ENCODE data around the gene PTCH2.

PTCH2 gene, protein sequence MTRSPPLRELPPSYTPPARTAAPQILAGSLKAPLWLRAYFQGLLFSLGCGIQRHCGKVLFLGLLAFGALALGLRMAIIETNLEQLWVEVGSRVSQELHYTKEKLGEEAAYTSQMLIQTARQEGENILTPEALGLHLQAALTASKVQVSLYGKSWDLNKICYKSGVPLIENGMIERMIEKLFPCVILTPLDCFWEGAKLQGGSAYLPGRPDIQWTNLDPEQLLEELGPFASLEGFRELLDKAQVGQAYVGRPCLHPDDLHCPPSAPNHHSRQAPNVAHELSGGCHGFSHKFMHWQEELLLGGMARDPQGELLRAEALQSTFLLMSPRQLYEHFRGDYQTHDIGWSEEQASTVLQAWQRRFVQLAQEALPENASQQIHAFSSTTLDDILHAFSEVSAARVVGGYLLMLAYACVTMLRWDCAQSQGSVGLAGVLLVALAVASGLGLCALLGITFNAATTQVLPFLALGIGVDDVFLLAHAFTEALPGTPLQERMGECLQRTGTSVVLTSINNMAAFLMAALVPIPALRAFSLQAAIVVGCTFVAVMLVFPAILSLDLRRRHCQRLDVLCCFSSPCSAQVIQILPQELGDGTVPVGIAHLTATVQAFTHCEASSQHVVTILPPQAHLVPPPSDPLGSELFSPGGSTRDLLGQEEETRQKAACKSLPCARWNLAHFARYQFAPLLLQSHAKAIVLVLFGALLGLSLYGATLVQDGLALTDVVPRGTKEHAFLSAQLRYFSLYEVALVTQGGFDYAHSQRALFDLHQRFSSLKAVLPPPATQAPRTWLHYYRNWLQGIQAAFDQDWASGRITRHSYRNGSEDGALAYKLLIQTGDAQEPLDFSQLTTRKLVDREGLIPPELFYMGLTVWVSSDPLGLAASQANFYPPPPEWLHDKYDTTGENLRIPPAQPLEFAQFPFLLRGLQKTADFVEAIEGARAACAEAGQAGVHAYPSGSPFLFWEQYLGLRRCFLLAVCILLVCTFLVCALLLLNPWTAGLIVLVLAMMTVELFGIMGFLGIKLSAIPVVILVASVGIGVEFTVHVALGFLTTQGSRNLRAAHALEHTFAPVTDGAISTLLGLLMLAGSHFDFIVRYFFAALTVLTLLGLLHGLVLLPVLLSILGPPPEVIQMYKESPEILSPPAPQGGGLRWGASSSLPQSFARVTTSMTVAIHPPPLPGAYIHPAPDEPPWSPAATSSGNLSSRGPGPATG

GRCh38 chr1:44842862-44843655, at the start of gene PTCH2:
TSS of gene PTCH2 (minus strand) at chr1:44843253. CDS start at chr1:44842932, 321 bp downstream.
- Histone ChIP-seq H3K27me3 (ENCODE audit: control insufficient read depth, low read length) (peaks cover 14% of the 10 kb centered on the region; the same call in 1 of the 2 replicates), H3K79me2 (ENCODE audit: control insufficient read depth, low read length) (no peaks in the 10 kb centered on the region), H3K4me1 (ENCODE audit: control insufficient read depth, low read length) (peaks cover 9% of the 10 kb centered on the region), H4K20me1 (ENCODE audit: control insufficient read depth, insufficient read depth, low read depth, low read length) (no peaks in the 10 kb centered on the region), H3K9me2 (replicated peaks; ENCODE audit: control insufficient read depth, low read length) (no peaks in the 10 kb centered on the region), H3K27ac (ENCODE audit: low read depth, low read length) (no peak within 1 kb of the TSS), H3F3A (ENCODE audit: control insufficient read depth, insufficient read depth) (peaks cover 6% of the 10 kb centered on the region; the same call in 1 of the 2 replicates), H3K9me3 (ENCODE audit: control insufficient read depth, insufficient read depth, low read length) (no peaks in the 10 kb centered on the region), H3K4me2 (ENCODE audit: low read length) (peak within 1 kb of the TSS; percentile 77), H3K4me3 (ENCODE audit: low read length) (peak within 1 kb of the TSS; percentile 66), H3K36me3 (ENCODE audit: control insufficient read depth, low read length) (no peaks in the 10 kb centered on the region)
- 0 out of 2 replicates have a peak, but pooled peaks have one; percentile 50 for TF ChIP-seq EZH2phosphoT487 (IDR thresholded peaks at IDR 0.05; ENCODE audit: borderline replicate concordance, low read length)
- no peak for TF ChIP-seq CTCF (IDR thresholded peaks at IDR 0.05; ENCODE audit: low read depth, low read length, poor library complexity, severe bottlenecking)

- TF ChIP-seq EZH2phosphoT487 (IDR thresholded peaks at IDR 0.05; ENCODE audit: borderline replicate concordance, low read length) (no peak), CTCF (IDR thresholded peaks at IDR 0.05; ENCODE audit: low read depth, low read length, poor library complexity, severe bottlenecking) (no peak)
- no peak overlapping the region for H3K27ac ChIP-seq (ENCODE audit: low read depth, low read length)
- H4K20me1 ChIP-seq (ENCODE audit: control insufficient read depth, insufficient read depth, low read depth, low read length), result no peaks in the 10 kb centered on the region
- H3K4me1 ChIP-seq (ENCODE audit: control insufficient read depth, low read length), result no peaks in the 10 kb centered on the region
- H3F3A ChIP-seq (ENCODE audit: control insufficient read depth, insufficient read depth), result no peaks in the 10 kb centered on the region
- H3K27me3 ChIP-seq (ENCODE audit: control insufficient read depth, low read length), result no peaks in the 10 kb centered on the region
- H3K36me3 ChIP-seq (ENCODE audit: control insufficient read depth, low read length), result peaks cover 62% of the 10 kb centered on the region
- H3K9me3 ChIP-seq (ENCODE audit: control insufficient read depth, insufficient read depth, low read length), result peaks cover 18% of the 10 kb centered on the region
- H3K4me3 ChIP-seq (ENCODE audit: low read length), result no peak overlapping the region
- no peaks in the 10 kb centered on the region for H3K9me2 ChIP-seq (replicated peaks; ENCODE audit: control insufficient read depth, low read length)
- H3K4me2 ChIP-seq (ENCODE audit: low read length), result no peak overlapping the region
- no peaks in the 10 kb centered on the region for H3K79me2 ChIP-seq (ENCODE audit: control insufficient read depth, low read length)
Measured at GRCh38 chr1:44890007-44890406, 47.0 kb upstream of the PTCH2 start.

- no peaks in the 10 kb centered on the region for H3K9me2 ChIP-seq (replicated peaks; ENCODE audit: control insufficient read depth, low read length)
- H4K20me1 ChIP-seq (ENCODE audit: control insufficient read depth, insufficient read depth, low read depth, low read length), result no peaks in the 10 kb centered on the region
- TF ChIP-seq EZH2phosphoT487 (IDR thresholded peaks at IDR 0.05; ENCODE audit: borderline replicate concordance, low read length) (no peak), CTCF (IDR thresholded peaks at IDR 0.05; ENCODE audit: low read depth, low read length, poor library complexity, severe bottlenecking) (no peak)
- peaks cover 47% of the 10 kb centered on the region for H3K36me3 ChIP-seq (ENCODE audit: control insufficient read depth, low read length)
- H3K27ac ChIP-seq (ENCODE audit: low read depth, low read length), result no peak overlapping the region
- H3K27me3 ChIP-seq (ENCODE audit: control insufficient read depth, low read length), result no peaks in the 10 kb centered on the region
- peaks cover 18% of the 10 kb centered on the region; the same call in 1 of the 2 replicates for H3K9me3 ChIP-seq (ENCODE audit: control insufficient read depth, insufficient read depth, low read length)
- no peaks in the 10 kb centered on the region for H3K79me2 ChIP-seq (ENCODE audit: control insufficient read depth, low read length)
- H3K4me3 ChIP-seq (ENCODE audit: low read length), result no peak overlapping the region
- no peaks in the 10 kb centered on the region for H3K4me1 ChIP-seq (ENCODE audit: control insufficient read depth, low read length)
- no peak overlapping the region for H3K4me2 ChIP-seq (ENCODE audit: low read length)
- no peaks in the 10 kb centered on the region for H3F3A ChIP-seq (ENCODE audit: control insufficient read depth, insufficient read depth)
Measured at GRCh38 chr1:44885406-44885805, 42.4 kb upstream of the PTCH2 start.

All from DOHH2 (cell line).